GM18867 (cell line): ENCODE measurements around the gene SLC4A1AP.

ENCODE experiments used
- ATAC-seq: cut with Tn5 transposase; IDR thresholded peaks from one replicate; pipeline ENCODE4 v1.9.1; 2021; ENCODE audit warnings: mild to moderate bottlenecking, moderate library complexity; ENCODE audit not compliant: unreplicated experiment

SLC4A1AP gene

DNA sequence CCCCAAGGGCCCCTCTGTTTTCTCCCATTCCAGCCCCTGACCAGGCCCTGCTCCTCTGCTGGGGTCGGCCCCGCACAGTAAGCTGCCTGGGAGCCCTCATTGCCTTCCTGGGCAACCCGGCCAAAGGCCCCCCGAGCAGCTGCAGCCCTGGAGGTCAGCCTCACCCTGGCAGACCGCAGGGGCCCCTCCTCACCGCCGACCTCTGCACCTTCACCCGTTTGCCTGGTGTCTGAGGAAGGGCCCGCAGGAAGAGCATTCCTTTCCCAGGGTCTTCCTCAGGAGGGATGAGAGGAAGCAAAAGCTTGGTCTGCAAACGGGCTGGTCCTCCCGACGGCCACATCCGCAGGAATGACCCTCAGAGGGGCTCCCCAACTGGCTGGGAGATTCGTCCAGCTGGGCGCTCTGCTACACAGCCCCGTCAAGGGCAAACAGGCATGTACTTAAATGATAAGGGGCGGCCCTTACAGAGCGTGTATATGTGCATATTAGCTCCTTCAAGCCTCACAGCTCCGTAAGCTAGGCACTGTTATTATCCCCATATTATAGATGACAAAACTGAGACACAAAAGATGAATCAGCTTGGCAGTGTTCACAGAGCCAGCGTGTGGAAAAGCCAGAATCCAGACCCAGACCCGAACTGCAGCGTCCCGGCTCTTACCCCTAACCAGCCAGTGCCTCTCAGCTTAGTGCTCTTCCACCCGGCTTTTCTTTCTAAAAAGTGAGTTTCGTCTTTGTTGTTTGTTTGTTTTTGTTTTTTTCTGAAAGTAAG is 52.8 kb downstream of the SLC4A1AP start:
- no peak for ATAC-seq

DNA sequence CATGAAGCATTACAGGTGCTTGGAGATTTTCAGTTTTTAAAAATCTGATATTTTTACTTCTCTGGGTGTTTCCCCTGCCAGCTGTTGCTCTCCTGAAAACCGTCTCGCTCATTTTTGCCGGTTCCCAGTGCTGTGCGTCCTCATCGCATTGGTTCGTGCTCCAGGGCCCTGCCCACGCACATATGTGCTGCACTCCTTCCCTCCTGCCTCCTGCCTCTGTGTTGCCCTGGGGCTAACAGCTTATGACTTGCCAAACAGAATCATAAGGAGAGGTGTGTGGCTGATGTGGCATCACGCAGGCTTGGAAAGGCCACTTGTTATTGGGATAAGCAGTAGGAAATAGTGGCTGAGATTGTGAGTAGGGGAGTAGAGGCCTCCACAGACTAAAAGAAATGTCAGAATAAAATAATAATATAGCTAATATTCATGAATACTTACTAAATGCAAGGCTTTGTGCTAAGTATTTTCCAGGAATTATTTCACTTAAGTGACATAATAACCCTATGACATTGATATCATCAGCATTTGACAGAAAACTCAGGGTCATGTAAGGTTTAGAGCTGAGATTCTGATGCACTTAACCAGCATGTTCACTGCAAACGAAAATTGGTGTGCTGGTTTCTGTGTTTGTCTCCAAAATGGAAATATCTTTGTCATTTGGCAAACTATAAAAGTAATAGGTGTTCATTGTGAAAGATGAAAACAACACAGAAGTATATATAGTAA is 53.5 kb downstream of the SLC4A1AP start:
- ATAC-seq = no peak

DNA sequence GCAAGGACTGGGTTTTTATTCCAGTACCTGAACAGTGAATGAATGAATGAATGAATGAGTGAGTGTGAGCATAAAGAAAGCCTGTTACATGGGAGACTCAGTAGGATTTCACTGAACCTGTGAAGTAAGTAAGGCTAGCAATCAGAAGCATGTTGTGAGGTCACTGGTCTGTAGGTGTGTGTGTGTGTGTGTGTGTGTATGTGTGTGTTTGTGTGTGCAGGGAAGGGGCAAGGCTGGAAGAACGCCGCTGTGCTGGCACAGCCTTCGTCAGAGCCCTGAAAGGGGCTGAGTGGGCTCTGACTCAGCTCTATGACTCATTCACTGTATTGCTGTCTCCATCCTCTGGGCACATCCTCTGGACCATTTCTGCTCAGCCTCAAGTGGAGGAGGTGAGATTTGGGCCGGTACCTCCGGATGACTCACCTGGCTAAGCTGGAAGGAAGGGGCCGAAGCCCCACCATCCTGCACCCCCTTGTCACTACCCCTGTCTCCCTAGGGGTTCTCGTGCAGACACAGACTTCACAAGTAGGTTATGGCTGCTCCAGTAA is 56.4 kb downstream of the SLC4A1AP start:
- no peak for ATAC-seq

DNA sequence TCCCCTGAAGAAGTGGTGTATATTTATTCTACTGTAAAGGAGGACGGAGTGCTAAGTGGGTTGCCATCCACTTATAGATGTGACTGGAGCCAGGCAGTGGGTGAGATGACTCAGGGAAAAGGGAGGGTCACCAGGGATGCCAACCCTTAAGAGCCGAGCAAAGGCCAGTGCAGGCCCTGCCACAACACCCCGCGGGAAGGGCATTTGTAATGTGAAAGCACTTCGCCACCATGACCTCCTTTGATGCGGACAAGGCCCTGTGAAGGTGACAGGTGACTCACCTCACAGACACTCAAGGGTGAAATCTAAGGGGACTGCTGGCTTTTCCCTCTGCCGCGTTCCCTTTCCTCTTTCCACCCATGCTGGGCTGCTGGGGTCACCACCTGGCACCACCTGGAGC is 57.6 kb downstream of the SLC4A1AP start:
- no peak for ATAC-seq

DNA sequence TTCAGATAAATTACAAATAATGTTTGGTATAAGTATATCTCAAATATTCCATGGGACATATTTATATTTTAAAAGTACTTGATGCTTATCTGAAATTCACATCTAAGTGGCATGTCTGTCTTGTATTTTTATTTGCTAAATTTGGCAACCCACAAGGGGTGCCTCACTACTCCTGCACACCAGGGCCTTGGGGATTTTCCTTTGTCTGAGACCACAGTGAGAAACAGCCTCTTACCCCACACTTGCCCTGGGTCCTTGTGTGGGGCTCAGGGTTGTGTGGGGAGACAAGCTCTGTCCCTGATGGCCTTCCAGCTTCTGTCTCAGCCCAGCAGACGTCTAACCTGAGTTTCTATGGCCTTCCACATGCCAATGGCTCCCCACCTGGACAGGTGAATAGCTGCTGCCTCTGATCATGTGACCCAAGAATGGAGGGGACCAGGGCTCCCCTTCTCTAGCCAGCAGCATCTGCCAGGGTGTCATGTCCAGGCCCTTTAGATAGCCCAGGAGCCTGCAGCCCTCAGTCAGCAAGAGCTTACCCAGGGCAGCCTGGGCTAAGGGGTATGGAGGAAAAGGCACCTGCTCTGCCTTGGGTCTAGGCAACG is 58.3 kb downstream of the SLC4A1AP start:
- no peak for ATAC-seq

DNA sequence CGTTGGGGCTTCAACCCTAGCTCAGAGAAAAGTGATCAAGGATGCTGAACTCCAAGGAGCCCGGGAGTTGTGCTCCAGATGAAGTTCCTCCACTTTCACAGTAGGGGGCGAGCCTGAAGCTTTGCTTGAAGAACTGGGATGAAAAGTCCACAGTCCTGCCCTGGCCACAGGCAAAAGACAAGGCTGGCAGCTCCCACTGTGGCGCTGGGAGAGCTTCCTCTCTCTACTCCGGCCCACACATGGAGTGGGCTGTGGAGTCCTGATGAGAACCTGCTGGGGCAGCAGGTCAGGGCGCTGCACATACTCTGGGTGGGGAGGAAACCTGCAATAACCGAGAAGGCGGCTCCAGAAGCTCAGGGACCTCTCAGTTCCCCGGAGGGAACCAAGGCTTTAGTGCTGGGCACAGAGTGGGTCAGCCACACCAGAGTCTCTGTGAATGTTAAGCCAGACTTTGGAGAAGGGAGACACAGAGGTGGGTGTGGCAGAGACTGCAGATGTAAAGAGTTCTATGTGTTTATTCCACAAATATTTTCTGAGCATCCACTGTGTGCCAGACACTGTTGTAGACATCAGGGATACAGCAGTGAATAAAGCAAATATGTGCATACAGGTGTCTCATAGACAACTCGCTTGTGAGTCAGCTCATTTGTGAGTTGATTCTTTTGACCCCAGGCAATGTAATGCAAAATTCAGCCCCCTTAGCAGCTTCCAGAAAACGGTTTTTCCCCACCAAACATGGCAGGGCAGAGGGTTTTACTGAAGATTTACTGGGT is 59.9 kb downstream of the SLC4A1AP start:
- ATAC-seq = no peak

DNA sequence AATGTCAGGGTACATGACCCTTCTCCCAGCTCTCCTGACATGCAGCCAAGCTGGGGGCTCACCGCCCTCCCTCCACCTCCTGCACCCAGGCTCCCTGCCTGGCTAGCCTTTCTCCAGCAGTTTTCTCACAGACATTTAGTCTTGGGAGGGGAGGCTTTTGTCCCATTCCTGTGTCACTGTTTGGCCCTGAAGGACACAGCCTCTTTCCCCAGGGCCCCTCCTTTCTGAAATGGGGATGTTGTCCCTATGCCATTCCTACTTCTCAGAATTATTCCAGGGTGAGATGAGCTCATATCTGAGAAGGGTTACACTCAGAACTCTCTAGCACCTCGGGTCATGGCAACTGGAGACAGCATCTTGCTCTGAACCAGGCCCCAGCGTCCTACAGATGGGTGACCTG is 60.5 kb downstream of the SLC4A1AP start:
- ATAC-seq = no peak

DNA sequence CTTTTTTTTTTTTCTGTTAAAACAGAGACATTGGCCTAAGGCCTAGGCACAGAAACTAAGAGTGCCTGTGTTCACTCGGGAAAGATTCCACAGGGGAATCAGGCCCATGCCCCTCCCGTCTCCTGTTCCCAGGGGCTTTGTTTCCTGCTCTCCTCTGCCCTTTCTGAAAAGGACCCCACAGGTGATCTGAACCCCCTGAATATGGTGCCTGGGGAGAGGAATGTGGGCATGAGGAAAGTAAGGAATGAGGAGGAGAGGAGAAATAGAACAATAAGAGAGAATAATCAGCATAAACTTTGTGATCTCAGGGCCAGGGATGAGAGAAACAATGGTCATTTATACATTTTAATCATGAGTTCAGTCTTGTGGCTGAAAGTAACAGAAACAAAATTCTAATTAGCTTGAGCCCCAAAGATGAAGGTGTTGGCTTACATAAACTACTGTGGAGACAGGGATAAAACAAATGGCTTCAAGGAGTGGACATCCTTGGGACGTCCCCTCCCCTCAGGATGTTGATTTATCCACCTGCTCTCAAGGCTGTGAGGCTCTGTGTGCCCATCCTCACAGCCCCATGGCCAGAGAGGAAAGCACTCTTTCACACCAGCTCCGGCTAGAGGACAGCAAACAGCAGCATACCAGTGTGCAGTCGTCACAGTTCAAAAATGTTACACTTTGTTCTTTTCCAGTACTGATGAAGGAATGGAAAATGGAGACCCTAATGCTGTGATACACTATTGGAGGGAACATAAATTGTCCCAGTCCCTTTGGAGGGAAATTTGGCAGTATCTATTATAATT is 61.4 kb downstream of the SLC4A1AP start:
- ATAC-seq = no peak

DNA sequence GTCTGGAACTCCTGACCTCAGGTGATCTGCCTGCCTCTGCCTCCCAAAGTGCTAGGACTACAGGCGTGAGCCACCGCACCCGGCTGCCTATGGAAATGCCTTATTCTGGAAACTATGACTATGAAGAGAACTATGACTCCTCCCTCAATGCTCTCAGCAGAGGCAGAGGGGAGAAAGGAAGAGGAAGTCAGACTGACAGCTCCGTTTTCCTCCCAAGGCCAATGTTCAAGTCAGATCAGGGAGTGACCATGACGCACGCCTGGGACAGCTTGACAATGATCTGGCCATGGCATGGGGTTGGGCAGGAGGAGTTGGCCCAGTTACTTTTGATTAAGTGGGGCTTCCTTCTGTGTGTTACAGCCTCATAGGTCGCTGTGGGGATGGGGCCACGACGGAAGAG is 63.6 kb downstream of the SLC4A1AP start:
- no peak for ATAC-seq

DNA sequence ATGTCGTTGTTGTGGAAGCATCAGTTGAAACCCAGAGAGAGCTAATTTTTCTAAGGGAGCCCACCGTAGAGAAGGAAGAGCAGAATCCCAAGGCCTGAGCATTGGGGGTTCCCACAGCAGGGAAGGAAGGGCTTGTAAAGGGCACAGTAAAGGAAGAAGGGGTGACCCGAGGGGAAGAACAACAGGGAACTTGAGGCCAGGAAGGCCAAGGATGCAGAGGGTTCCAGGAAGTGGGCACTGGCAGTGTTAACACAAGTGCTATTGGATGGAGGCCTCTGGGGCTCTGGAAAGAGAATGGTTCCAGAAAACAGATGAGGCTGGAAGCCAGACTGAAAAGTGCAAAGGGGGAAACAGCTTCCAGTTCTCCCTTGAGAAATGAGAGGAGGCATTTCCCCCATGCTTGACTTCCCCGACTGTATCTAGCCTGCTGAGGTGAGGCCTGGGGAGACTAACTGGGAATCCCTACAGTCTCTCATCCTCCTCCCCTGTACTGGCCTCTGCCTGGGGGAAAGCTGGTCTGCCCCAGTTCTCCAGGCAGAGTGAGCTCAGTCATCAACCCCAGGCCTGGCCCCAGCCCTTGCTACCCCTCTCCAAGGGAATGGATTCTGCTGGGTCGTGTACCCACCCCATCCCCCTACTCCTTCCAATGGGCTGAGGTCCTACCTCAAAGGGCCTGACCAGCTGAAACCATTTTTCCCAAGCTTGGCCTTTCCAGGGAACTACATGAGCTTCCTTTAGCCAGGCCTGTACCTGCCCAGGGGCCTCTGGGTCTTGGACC is 64.6 kb downstream of the SLC4A1AP start:
- no peak for ATAC-seq

DNA sequence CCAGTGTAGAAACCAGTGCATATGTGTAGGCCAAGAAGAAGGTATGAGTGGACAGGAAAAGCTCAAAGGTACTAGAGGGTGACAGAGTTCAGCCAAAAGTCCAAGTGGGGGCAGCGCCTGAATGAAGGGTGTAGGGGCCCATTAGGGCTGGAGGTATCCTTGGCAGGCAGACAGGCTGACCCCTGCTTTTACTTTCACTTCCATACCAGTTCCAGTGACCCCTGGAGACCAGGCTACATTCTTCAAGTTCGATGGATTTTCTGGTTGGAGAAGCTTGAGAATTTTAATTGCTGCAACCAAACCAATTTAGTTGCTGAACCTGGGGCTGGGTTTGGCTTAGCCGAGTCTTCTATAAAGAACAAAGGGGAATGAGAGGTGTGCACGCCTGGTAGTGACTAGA is 65.5 kb downstream of the SLC4A1AP start:
- ATAC-seq = no peak

DNA sequence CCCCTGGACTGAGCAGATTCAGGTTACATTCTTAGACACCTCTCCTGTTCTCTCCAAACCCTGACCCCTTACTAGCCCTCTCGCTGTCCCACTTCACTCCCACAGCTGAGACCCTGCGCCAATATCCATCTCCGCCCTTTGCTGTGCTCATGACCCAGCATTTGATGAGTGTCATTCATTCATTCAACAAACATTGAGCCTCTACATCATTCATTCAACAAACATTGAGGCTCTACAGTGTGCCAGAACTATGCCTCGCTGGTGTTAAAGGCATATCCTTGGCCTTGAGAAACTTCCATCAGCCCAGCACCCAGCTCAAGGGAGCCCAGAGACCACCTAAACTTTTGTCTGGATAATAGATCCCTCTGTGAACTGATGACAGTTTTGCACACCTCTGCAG is 65.9 kb downstream of the SLC4A1AP start:
- ATAC-seq = no peak

DNA sequence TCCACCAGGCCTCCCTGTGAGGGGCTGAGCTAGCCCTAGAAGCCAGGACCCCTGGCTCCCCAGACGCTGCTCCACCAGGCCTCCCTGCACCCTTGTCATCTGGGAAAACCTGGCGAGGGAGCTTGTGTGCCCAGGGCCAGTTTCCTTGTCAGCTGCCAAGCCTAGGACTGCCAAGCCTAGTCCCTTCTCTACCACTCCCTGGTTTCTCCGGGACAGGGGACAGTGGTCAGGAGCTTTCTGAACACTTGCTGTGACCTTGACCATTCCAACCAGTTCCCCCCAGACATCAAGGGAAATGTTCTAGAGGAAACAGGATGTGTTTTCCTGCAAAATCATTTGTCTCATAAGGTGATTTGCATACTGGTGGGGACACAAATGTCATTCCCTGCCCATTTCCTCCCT is 66.6 kb downstream of the SLC4A1AP start:
- no peak for ATAC-seq

DNA sequence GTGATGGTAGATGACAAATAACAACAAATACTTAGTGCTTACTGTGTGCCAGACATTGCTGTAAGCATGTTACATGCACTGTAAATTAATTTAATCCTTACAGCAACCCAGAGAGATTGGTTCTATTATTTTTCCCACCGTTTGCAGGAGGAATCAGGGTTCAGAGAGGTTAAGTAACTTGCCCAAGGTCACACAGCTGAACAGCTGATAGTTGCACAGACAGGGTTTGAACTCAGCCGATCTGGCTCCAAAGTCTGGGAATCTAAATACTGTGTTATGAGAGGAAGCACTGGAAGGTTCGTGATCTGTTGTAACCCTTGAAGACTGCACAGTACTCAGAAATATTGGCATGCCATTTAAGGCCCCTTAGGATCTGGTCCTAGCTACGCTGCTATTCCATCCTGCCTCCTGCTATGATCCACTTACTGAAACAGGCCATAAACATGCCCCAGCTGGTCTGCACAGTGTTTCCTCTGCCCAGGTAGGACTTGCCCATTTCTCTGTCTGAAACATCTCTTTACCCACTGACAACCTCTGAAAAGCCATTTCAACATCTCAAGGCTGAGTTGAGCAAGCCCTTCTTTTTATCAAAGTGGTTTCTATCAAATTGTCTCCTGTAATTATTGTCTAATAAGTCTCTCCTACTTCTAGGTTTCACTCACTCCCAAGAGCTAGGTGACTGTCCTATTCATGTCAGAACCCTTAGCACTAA is 67.4 kb downstream of the SLC4A1AP start:
- ATAC-seq = no peak

DNA sequence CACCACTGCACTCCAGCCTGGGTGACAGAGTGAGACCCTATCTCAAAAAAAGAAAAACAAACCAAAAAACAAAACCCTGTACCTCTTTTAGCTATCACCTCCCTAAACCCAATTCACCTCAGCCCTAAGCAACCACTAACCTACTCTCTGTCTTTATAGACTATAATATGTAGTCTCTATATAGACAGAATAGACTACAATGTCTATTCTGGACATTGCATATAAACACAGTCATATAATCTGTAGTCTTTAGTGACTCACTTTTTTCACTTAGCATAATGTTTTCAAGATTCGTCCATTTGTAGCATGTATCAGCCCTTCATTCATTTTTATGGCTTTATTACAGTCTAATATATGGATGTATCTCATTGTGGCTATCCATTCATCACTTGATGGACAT is 70.6 kb downstream of the SLC4A1AP start:
- no peak for ATAC-seq

DNA sequence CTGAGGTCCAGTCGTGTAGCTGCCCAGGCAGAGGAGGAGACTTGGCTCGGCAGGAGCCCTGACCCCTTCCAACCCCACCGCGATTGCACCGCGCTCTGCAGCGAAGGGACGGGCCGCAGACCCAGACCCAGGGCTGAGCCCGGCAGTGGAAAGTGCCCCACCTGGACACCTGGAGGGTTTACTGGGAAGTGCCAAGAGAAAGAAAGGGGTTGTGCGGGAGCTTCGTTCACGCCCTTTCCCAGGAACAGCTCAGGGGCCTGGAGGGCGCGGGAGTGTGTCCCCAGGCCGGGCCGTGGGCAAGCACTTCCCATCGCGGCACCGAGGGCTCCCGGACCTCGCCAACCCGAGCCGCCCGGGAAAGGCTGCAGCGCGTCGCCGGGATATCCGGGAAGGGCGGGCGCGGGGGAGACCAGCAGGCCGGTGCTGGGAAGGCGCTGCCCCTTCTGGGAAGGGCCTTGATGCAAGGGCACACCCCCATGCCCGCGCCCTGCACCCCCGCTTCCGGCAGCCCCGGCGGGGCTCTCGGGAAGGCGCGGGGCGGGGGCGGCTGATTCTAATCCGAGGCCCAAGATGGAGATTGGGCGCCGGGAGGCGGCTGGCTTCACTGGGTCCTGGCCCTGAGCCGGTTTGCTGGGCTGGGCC is 71.7 kb downstream of the SLC4A1AP start:
- ATAC-seq = no peak

DNA sequence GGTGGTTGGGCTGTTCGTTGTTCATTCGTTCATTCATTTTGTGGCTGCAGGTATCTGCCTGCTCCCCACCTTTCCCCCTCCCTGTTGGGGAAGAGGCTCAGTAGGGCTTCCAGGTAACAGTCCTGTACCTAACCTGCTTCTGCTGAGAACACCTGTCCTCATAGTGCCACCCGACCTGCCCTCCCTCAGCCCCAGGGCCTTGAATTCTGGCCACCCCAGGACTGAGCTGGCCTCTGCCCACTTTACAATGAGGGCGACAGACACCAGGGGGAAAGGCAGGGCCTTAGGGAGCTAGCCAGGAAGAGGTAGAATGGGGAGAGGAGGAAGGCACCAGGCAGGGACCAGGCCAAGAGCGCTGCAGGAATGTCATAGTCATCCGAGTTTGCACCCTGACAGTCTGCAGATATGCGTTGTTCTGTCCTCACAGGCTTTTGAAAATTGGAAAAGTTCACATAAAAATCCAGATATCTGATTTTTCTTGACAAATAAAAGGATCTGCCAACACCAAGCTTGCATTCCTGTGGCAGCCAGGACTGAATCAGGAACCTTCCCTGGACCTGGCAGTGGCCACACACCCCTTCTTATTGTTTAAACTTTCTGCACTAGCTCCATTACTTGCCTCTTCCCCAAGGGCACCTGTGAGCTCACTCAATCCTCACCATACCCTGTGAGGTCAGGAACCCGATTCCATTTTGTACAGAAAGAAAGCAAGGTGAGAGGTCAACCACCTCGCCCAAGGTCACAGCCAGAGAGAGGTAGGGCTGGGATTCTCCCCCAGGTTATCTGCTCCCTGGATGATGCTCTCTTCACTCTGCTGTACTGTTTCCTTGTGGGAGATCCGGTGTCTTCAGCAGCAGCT is 72.6 kb downstream of the SLC4A1AP start:
- ATAC-seq = no peak

DNA sequence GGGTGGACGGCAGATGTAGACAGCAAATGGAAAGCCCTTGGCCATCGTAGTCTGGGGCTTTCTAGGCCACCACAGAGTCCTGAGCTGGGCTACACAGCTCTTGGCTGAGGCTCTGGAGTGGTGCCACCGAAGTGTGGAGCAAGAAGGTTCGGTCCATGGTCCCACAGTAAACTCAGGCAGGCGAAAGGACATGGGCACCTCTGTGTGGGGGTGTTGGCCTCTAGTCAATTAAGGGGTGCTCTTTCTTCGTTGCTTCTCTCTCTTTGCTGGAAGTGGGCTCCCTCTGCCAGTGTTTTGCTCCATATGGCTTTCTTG is 73.2 kb downstream of the SLC4A1AP start:
- no peak for ATAC-seq
